GM18508 (cell line): ENCODE measurements around the gene ZNF474.

Source experiments
- ATAC-seq: cut with Tn5 transposase; IDR thresholded peaks from one replicate; pipeline ENCODE4 v1.9.1; 2021; ENCODE audit warnings: moderate number of reproducible peaks; ENCODE audit not compliant: insufficient read depth, unreplicated experiment

Gene ZNF474

DNA sequence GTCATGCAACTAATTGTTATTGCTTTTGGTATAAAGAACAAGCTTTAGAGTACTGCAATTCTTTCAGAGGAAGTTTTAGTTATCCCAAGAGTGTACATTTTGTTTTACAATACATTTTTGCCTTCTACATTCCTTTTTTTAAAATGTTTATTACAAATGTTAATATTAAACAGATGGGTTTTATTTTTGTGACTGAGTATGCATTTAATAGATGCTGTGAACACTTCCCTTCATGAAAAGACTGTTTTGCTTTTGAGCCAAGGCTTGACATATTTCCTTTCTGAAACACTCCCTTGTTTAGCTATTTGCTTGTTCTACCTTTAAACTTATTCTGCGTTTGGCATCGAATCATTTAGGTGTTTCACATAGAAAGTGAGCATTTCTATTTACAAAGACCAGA is 14.8 kb upstream of the ZNF474 start:
- no peak for ATAC-seq

GRCh38 chr5:122118356-122118948 is 10.9 kb upstream of the ZNF474 start:
- no peak for ATAC-seq

GRCh38 chr5:122119205-122119604 is 10.1 kb upstream of the ZNF474 start:
- ATAC-seq = no peak

DNA sequence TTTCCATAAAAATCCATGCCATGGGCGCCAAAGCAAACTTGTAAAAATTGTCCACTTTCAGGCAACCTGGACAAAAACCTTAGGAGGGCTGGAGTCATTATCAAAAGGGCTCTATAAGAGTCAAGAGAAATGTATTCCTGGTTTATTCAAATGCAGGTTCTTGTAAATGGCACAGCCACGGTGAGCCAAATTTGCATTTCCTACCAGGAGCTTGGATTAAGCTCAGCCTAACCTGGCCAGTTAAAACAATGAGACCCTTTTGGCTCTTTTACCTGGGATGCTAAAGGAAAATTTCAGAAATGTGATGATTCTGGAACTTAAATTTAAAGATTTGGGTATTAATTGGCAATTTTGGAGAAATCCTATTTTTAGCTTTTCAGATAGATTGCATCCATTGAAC is 8.9 kb upstream of the ZNF474 start:
- ATAC-seq = no peak

DNA sequence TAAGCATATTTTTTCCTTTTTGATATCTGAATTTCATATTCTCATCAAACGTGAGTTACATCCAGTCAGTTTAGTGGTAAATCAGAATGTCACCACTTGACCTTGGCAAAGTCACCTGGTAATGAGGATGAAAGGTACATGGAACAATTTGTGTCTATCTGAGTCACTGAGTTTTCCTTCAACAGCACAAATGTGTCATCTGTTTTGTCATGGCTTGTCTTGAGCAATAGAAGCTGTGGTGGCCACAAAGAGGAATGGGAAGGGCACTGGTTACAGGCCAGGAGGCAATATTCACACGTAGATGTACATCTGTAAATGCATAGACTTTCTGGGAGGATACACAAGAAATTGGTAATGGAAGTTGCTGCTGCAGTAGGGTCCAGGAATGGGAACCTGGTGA is 8.4 kb upstream of the ZNF474 start:
- no peak for ATAC-seq

GRCh38 chr5:122121479-122122465 is 7.6 kb upstream of the ZNF474 start:
- ATAC-seq = no peak

- ATAC-seq = no peak
These were observed 4.6 kb upstream of the ZNF474 start for GRCh38 chr5:122124766-122125165.

GRCh38 chr5:122126177-122126755 is 3.1 kb upstream of the ZNF474 start:
- ATAC-seq = no peak

- no peak for ATAC-seq
These were observed 2.5 kb upstream of the ZNF474 start for GRCh38 chr5:122126756-122127321.

- no peak for ATAC-seq
These were observed 806 bp downstream of the ZNF474 start for GRCh38 chr5:122130152-122130551.

DNA sequence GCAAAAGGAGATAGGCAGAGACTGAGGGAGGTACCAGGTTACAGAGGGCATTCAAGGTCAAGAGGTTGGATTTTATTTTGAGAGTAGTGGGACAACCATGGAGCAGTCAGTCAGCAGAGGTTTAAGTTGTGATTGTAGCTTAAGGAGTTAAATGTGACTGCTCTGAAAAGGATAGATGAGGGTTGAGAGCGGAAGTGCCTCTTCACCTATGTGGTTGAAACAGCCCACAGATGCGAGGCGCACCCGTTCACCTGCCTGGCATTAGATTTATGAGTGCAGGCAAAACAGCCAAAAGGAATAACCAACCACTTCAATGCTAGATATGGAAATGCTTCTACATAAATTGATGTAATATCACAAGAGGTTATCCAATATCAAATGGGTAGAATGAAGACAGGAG is 8.4 kb downstream of the ZNF474 start:
- no peak for ATAC-seq

- no peak for ATAC-seq
These were observed 9.0 kb downstream of the ZNF474 start for GRCh38 chr5:122138356-122138755.

DNA sequence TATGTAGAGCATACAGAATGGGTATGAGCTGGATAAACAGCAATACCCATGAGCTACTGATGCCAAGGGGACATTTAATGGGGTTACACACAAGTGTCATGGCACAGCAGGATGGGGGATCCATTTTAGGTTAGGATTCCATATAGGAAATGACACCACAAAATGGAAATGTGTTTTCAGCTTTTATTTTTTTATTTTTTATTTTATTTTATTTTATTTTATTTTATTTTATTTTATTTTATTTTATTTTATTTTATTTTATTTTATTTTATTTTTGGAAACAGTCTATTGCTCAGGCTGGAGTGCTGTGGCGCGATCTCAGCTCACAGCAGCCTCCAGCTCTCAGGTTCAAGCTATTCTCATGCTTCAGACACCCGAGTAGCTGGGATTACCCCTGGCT is 11.6 kb downstream of the ZNF474 start:
- ATAC-seq = no peak

DNA sequence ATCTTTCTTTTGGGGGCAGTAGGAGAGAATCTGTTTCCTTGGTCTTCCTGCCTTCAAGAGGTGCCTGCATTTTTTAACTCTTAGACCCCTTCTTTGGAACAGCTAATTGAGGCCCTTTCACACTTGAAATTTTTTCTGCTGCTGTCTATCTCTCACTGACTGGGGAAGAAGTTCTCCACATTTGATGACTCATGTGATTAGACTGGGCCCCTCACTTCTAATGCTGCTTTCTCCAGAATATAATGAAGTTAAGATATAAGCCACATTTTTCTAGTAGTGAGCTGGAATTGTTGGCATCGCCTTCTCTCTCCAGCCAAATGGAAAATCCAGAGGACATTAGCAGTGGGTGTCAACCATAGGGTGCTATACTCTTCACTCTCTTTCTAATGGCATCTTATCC is 12.4 kb downstream of the ZNF474 start:
- no peak for ATAC-seq

DNA sequence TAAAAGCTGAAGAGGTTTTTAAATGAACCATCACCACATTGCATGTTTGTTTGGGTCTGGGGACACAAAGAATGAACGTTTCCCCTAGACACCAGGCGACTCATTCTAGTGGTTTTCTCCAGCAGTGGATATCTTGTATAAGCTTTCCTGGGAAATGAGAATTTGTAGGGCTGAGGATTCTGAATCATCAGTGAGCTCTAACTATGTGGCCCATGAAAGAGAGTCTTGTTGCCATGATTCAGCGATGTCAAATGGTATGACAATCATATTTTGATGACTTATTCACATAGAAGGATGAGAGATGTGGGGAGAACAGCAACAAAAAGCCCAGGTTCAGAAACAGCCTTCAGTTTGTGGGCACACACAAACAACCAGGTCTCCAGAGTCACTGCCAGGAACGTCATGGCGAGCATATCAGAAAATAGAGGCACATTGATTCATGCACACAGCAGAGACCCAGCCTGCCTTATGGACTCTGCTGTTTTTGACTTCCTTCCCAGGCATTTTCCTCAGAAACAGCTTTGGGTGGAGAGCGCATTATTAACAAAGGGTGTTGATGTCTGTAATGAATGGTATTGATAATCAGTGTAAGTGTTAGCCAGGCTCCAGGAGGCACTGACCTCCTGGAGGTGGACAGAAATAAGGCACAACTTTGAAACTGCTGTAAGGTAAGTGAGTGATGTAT is 13.3 kb downstream of the ZNF474 start:
- ATAC-seq = no peak

GRCh38 chr5:122144236-122144635 is 14.9 kb downstream of the ZNF474 start:
- no peak for ATAC-seq

- no peak for ATAC-seq
These were observed 16.6 kb downstream of the ZNF474 start for GRCh38 chr5:122145906-122146305.

DNA sequence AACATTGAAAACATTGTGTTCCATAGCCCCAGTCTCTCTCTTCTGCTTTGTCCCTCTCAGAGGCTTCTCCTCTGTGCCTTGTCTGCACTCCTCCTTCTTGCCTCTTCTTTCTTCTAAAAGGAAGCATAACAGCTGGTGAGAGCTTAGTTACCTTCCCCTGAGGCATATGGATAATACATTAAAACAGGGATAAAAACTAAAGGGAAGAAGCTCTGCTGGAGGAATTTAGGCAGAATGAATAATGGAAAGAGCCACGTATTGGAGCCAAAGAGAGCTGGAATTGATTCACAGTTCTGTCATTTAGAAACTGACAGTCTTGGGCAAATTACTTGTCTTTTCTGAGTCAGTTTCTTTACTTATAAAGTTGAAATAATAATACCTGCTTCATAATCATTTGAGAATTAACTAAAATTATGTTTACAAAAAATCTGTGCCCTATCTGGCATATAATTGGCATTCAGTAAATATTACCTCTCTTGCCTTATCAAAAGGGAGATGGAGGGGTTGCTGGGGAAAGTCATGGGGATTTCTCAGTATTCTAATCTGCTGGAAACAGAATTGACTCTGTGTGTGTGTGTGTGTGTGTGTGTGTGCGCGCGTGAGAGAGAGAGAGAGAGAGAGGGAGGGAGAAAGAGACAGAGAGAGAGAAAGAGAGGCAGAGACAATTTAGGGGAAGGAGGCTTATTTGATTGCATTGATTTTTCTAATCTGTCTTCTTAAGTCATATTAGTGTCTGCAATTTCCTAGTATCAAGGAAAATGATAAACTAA is 20.2 kb downstream of the ZNF474 start:
- no peak for ATAC-seq

- no peak for ATAC-seq
These were observed 20.9 kb downstream of the ZNF474 start for GRCh38 chr5:122150215-122150614.

GRCh38 chr5:122151640-122152039 is 22.3 kb downstream of the ZNF474 start:
- no peak for ATAC-seq
